ENCODE results near the gene FECH. TPM values are rescaled to one million over a fixed set of nuclear protein-coding genes. Genes with fewer than 3 reads are reported as not detected.
"Not testable (repeated sequence)": the region's sequence is repeated elsewhere in the genome, so short reads cannot be mapped to it uniquely, and the experiment has no call there.

Gene FECH
- total RNA-seq, 1 donor from 2014 or later, result 28.7 TPM

DNA sequence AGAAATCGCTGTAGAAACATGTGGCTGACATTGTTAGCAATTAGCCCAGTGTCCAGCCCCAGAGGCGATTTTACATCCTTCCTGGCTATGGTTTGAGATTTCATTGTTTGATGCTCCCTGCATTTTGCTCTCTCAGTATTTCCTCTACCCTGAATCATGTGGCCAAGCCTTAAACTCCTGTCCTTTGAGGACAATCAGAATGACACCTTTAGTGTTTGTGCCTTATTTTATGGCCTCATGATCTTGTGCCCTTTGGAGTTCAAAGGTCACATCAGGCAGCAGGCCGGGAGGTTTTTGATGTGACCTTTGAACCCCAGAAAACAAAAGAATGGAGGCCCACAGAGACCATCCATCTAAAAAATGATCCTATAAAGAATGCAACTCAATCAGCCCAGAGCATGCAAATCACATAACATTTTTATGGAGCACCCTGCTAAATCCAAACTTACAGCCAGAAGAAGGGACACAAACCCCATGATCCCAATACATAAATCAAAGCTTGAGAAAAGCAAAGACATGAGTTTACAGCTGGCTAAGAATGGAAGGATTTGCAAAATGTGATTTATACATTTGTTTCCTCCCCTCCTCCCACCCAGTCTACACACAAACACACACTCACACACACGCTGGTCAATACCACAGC is 52.5 kb downstream of the FECH start:
- no peak overlapping the region for H3K4me3 ChIP-seq (ENCODE audit: low read depth, low read length)
- TF ChIP-seq, protein P1, sequence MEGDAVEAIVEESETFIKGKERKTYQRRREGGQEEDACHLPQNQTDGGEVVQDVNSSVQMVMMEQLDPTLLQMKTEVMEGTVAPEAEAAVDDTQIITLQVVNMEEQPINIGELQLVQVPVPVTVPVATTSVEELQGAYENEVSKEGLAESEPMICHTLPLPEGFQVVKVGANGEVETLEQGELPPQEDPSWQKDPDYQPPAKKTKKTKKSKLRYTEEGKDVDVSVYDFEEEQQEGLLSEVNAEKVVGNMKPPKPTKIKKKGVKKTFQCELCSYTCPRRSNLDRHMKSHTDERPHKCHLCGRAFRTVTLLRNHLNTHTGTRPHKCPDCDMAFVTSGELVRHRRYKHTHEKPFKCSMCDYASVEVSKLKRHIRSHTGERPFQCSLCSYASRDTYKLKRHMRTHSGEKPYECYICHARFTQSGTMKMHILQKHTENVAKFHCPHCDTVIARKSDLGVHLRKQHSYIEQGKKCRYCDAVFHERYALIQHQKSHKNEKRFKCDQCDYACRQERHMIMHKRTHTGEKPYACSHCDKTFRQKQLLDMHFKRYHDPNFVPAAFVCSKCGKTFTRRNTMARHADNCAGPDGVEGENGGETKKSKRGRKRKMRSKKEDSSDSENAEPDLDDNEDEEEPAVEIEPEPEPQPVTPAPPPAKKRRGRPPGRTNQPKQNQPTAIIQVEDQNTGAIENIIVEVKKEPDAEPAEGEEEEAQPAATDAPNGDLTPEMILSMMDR (conservative IDR thresholded peaks at IDR 0.05; ENCODE audit: low read depth, low read length), result no peak
- DNase-seq (ENCODE audit: low read depth), result no peak

DNA sequence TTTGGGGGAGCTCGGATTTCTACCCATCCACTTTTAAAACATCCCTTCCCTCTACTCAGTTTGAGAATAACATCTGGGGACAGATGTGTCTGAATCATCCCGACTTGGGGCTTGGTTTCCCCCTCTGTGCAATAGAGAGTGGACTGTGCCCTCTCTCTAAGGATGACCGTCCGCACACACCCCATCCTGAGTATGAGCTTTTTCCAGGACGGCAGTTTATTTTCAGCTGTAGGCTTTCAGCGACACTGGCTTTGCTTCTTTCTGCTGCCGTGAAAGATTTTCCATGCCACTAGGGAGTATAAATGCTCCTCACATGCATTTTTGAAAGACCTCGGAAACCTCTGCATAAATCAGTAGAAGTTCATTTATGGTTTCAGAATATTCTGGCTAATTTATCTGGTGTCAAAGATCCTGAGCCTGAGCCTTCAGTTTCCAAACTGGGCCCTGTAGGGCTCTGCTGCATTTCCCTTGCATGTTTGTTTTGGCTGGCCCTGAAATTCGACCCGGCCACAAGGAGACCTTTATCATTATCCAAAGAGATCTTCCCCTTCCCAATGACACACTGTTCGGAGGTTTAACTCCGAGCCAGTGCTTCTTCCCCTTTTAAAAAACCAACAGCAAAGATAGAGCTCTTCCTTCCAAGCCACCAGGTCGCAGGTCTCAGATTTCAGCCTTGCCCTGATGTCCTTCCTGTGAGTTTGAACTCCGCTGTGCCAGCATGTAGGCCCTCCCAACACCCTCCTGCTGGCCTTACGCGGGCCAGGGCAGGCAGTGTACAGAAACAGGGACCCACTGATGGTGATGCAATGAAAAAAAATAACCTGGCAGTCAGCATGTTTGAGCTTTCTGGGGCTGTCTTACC is 53.3 kb downstream of the FECH start:
- no peak for DNase-seq (ENCODE audit: low read depth)
- no peak overlapping the region for H3K4me3 ChIP-seq (ENCODE audit: low read depth, low read length)
- TF ChIP-seq, protein P1 (conservative IDR thresholded peaks at IDR 0.05; ENCODE audit: low read depth, low read length), result no peak

DNA sequence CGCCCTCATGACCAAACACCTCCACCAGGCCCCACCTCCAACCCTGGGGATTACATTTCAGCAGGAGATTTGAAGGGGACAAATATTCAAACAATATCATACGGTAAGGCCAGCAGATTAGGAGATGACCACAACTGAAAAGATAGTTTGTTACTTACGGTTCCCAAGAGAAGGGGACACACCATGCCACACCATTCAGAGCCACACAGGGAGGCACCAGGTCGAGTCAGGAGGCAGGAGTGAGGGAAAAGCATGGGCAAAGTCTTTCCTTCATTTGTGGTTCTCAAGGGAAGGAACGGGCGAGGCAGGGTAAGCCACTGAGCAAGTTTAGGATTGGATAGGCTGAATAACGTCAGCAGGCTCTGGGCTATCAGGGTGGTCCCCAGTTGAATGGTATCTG is 57.4 kb downstream of the FECH start:
- no peak for DNase-seq (ENCODE audit: low read depth)
- TF ChIP-seq, protein P1 (conservative IDR thresholded peaks at IDR 0.05; ENCODE audit: low read depth, low read length), result no peak
- no peak overlapping the region for H3K4me3 ChIP-seq (ENCODE audit: low read depth, low read length)

DNA sequence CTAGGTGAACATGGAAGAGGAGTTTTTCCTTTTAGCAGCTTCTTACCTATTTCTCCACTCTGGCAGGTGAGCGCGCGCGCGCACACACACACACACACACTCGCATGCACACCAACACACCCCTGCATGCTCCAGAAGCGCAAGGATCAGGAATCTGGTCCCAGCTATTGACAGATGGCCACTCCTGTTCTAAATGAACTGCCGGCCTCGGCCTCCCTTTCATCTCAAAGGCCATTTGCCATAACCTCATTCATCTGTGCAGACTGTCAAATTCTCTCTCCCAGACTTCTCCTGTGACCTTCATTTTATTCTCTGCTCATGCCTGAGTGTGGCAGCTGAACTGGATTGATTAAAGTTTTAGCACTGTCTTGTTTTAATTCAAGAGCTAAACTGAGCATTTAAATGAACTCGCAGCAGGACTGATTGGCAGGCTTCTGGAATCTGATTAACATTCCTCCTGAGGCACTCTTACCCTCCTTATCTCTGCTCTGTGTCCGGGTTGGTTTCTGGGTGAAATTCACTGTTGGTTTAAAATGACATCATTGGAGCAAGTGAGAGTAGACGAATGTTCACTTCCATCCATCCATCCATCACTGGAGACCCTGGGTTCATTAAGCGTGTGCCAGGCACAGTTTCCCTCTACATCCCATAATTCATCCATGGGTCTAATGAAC is 58.8 kb downstream of the FECH start:
- no peak overlapping the region for H3K4me3 ChIP-seq (ENCODE audit: low read depth, low read length)
- TF ChIP-seq, protein P1 (conservative IDR thresholded peaks at IDR 0.05; ENCODE audit: low read depth, low read length), result no peak
- no peak for DNase-seq (ENCODE audit: low read depth)

DNA sequence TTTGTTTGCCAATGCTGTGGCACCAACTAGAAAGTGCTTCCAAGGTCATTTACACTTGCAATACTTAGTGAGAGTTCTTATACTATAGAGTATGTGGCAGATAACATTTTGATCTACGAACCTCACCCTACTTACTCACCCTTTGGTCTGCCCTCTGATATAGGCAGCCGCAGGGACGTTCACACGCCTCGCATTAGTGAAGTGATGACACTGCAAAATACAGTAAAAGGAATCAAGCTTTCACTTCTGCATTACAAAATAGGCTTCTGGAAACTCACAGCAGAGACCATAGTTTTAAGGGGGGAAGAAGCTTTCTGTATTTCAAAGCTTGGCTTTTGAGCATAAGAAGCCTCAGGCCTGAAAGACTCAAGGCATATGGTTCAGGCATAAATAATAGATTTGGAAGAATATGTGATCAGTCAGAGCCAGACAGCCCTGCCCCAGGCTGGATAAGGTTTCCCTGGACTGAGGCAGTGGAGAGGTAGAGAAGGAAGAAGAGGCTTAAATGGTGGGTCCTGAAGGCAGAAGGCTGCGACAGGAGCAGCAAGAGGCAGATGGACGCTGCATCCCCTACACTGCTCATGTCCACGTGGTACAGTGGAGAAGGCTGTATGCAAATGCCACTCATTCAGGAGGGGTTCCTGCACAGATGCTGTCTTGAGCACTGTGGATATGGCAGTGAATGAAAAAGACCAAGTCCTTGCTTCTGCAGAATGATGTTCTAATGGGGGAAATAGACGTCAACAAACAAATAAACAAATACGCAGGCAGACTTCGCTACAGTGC is 63.1 kb downstream of the FECH start:
- no peak for DNase-seq (ENCODE audit: low read depth)
- TF ChIP-seq, protein P1 (conservative IDR thresholded peaks at IDR 0.05; ENCODE audit: low read depth, low read length), result no peak
- no peak overlapping the region for H3K4me3 ChIP-seq (ENCODE audit: low read depth, low read length)

DNA sequence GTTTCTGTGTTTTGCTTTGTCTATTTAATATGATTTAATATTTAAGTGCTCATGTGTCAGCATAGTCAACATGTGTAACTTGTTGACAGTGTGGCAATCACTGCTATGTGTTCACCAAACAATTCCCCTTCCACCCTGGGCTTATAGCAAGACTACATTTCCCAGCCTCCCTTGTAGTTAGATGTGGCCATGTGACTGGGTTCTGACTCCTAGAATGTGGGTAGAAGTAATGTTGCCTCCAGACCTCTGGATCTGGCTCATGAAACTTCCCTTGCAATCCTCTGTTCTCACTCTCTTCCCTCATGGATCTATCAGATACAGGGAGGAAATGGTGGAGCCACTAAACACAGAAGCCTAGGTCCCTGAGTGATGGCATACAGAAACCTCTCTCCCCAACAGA is 64.2 kb downstream of the FECH start:
- not testable (repeated sequence) for DNase-seq (ENCODE audit: low read depth); H3K4me3 ChIP-seq (ENCODE audit: low read depth, low read length)

Data from epithelial cell of proximal tubule (primary cell).